Endothelial cell of umbilical vein (primary cell): Measurements from ENCODE around the gene NOBOX. TPM values are rescaled to one million over a fixed set of nuclear protein-coding genes. Genes with fewer than 3 reads are reported as not detected.

ENCODE experiments used
- BruUV-seq: library from RNA; stranded (reverse); fragments of 400-500 nt; replicated peaks from 2 replicates; lab custom pipeline; 2021; lab: Mats Ljungman, UMichigan
- CTCF ChIA-PET: fragments of 300-600, 350-600 bp; sonication (Branson Sonifier 250); formaldehyde crosslinking; loops from one replicate; lab custom pipeline; 2021; ENCODE audit warnings: antibody characterized with exemption, inconsistent platforms; lab: Charles Lee
- POLR2A ChIA-PET: fragments of 300-600, 350-600 bp; sonication (Branson Sonifier 250); formaldehyde crosslinking; loops from one replicate; lab custom pipeline; 2021; ENCODE audit warnings: antibody characterized with exemption, inconsistent platforms; lab: Charles Lee
- DNase-seq: peaks from one replicate; pipeline ENCODE4 v3.0.0-alpha.2; 2011; ENCODE audit warnings: low read depth, low spot score
- FAIRE-seq: peaks from 2 replicates; lab custom pipeline; 2011; peaks lifted over from hg19 to GRCh38; lab: Jason Lieb, UNC
- H2AFZ ChIP-seq: 2 replicates; pipeline ENCODE4 v1.6.0; 2012; ENCODE audit warnings: low read depth, low read length, control low read depth, inconsistent platforms
- H3K27ac ChIP-seq: 2 replicates; pipeline ENCODE4 v1.5.1; 2011; ENCODE audit warnings: low read depth, mild to moderate bottlenecking, control low read depth, low read length, moderate library complexity; ENCODE audit not compliant: insufficient read depth
- H3K27me3 ChIP-seq, 2 experiments: 2 replicates each; pipeline versions ENCODE4 v1.6.0 to v1.6.1; 2011; ENCODE audit warnings: low read length in 2 of 2, mixed read lengths in 1 of 2; ENCODE audit not compliant: control insufficient read depth in 2 of 2, insufficient read depth in 2 of 2
- H3K36me3 ChIP-seq, 2 experiments: 2 replicates in 1 of 2; 3 replicates in 1 of 2; pipeline ENCODE4 v1.5.1; 2011; ENCODE audit warnings: low read length in 2 of 2, mild to moderate bottlenecking in 1 of 2, moderate library complexity in 1 of 2; ENCODE audit not compliant: control insufficient read depth in 2 of 2, insufficient read depth in 2 of 2; ENCODE audit errors: extremely low read depth in 1 of 2
- H3K4me1 ChIP-seq: 3 replicates; pipeline ENCODE4 v1.5.1; 2011; ENCODE audit warnings: mild to moderate bottlenecking, low read length; ENCODE audit not compliant: control insufficient read depth, insufficient read depth; ENCODE audit errors: extremely low read depth
- H3K4me2 ChIP-seq: 2 replicates; pipeline ENCODE4 v1.6.1; 2011; ENCODE audit warnings: low read length, control low read depth, mixed read lengths; ENCODE audit not compliant: insufficient read depth
- H3K4me3 ChIP-seq, 3 experiments: fragments of 200-600 bp in 1 of 3; sonication (generic), shearing (Covaris generic) in 1 of 3; replicated peaks in 1 of 3; 2 replicates each; pipeline ENCODE4 v1.5.1; 2011 to 2016; ENCODE audit warnings: control low read depth in 3 of 3, low read length in 3 of 3, mild to moderate bottlenecking in 2 of 3, inconsistent platforms in 1 of 3, low read depth in 1 of 3, moderate library complexity in 1 of 3; ENCODE audit not compliant: insufficient read depth in 1 of 3
- H3K79me2 ChIP-seq: 2 replicates; pipeline ENCODE4 v1.6.0; 2012; ENCODE audit warnings: low read length, inconsistent platforms; ENCODE audit not compliant: control insufficient read depth, insufficient read depth
- H3K9ac ChIP-seq: replicated peaks from 2 replicates; pipeline ENCODE3; 2011; ENCODE audit warnings: low read length, control low read depth; ENCODE audit not compliant: insufficient read depth; ENCODE audit errors: extremely low read depth
- H3K9me1 ChIP-seq: replicated peaks from 3 replicates; pipeline ENCODE4 v1.6.0; 2011; ENCODE audit warnings: mild to moderate bottlenecking, low read length; ENCODE audit not compliant: control insufficient read depth, insufficient read depth; ENCODE audit errors: extremely low read depth
- H3K9me3 ChIP-seq: replicated peaks from 2 replicates; pipeline ENCODE4 v1.5.1; 2012; ENCODE audit warnings: low read length, inconsistent platforms; ENCODE audit not compliant: control insufficient read depth, insufficient read depth
- H4K20me1 ChIP-seq: replicated peaks from 2 replicates; pipeline ENCODE3; 2011; ENCODE audit warnings: mild to moderate bottlenecking, low read length; ENCODE audit not compliant: control insufficient read depth, insufficient read depth; ENCODE audit errors: extremely low read depth
- CTCF ChIP-seq, 2 donors: IDR thresholded peaks; 1 replicate in 1 of 2; 2 replicates in 1 of 2; pipeline ENCODE4 v1.5.1; 2011; ENCODE audit warnings: low read length in 2 of 2, mild to moderate bottlenecking in 2 of 2, moderate library complexity in 2 of 2, control low read depth in 1 of 2, inconsistent platforms in 1 of 2, low read depth in 1 of 2; ENCODE audit not compliant: insufficient read depth in 1 of 2; ENCODE audit errors: extremely low read depth in 1 of 2
- EZH2 ChIP-seq: IDR thresholded peaks from 2 replicates; pipeline ENCODE4 v1.6.1; 2012; ENCODE audit warnings: borderline replicate concordance, low read depth, mild to moderate bottlenecking, moderate library complexity, low read length, inconsistent platforms; ENCODE audit not compliant: severe bottlenecking
- FOS ChIP-seq: IDR thresholded peaks from 2 replicates; pipeline ENCODE4 v1.6.1; 2011; ENCODE audit warnings: mild to moderate bottlenecking, low read length, moderate library complexity, borderline replicate concordance; ENCODE audit not compliant: insufficient read depth
- GATA2 ChIP-seq: IDR thresholded peaks from 2 replicates; pipeline ENCODE4 v1.7.0; 2011; ENCODE audit warnings: low read depth, mild to moderate bottlenecking, moderate library complexity, mixed read lengths, low read length; ENCODE audit not compliant: insufficient read length, insufficient read depth
- JUN ChIP-seq: IDR thresholded peaks from 2 replicates; pipeline ENCODE4 v1.6.1; 2011; ENCODE audit warnings: borderline replicate concordance, low read depth; ENCODE audit not compliant: insufficient read length, insufficient read depth
- MYC ChIP-seq: IDR thresholded peaks from one replicate; pipeline ENCODE4 v1.6.1; 2011; ENCODE audit warnings: mild to moderate bottlenecking, low read depth, low read length
- POLR2AphosphoS5 ChIP-seq: IDR thresholded peaks from 2 replicates; pipeline ENCODE4 v1.6.1; 2012; ENCODE audit warnings: low read depth, mild to moderate bottlenecking, control low read depth, low read length, moderate library complexity; ENCODE audit not compliant: insufficient read depth
- dilution Hi-C: fragments of 300-500 bp; cut with MboI; formaldehyde crosslinking; loops from one replicate; pipeline ENCODE4 v1.15.0; 2019; ENCODE audit warnings: low sequenced_read_pairs; ENCODE audit not compliant: extremely low pct_ligation_motif_present
- intact Hi-C: fragments of 100-400 bp; cut with micrococcal nuclease; formaldehyde crosslinking; loops from one replicate; pipeline ENCODE4 v1.10.0; 2022
- polyA plus RNA-seq, 4 experiments: library from polyadenylated mRNA; depleted of rRNA in 3 of 4; stranded (reverse) in 3 of 4; unstranded in 1 of 4; fragments of >200 nt; gene quantifications; 2 replicates each; pipeline versions ENCODE4 v1.2.1 to v1.2.3, GENCODE V29; 2011 to 2012; ENCODE audit warnings: missing spikeins in 1 of 4
- total RNA-seq: library from RNA; stranded (reverse); gene quantifications from 2 replicates; pipeline ENCODE4 v1.2.3, GENCODE V29; 2021

NOBOX gene
- total and polyA plus RNA-seq, 2 donors (not counting 3 experiments of a cell fraction or from before 2014, with no cell fraction given), result not detected

- no peak overlapping the region for H2AFZ ChIP-seq
- BruUV-seq, result no TSS peak
- no peaks in the 10 kb centered on the region for H3K9me3 ChIP-seq
- POLR2A ChIA-PET, result no interaction called here
- no peaks in the 10 kb centered on the region for H3K36me3 ChIP-seq
- DNase-seq (no peak), FAIRE-seq (no peak)
- H3K9me1 ChIP-seq, result no peaks in the 10 kb centered on the region
- H3K27ac ChIP-seq, result no peak overlapping the region
- H3K79me2 ChIP-seq, result no peaks in the 10 kb centered on the region
- no peaks in the 10 kb centered on the region for H3K4me1 ChIP-seq
- no peaks in the 10 kb centered on the region for H4K20me1 ChIP-seq
- no peak overlapping the region for H3K9ac ChIP-seq
- H3K4me2 ChIP-seq, result no peak overlapping the region
- TF ChIP-seq POLR2AphosphoS5, result no peak
- TF ChIP-seq CTCF (IDR thresholded peaks at IDR 0.05; ENCODE audit: extremely low read depth in 1 of 2, insufficient read depth in 1 of 2, low read depth in 1 of 2, low read length in 2 of 2), result no peak
- dilution Hi-C loops (no loop called here), intact Hi-C loops (no loop called here)
- no peaks in the 10 kb centered on the region for H3K27me3 ChIP-seq
- no peak overlapping the region for H3K4me3 ChIP-seq
- CTCF ChIA-PET, result no interaction called here
Observed at GRCh38 chr7:144452064-144452463, 48.6 kb upstream of the NOBOX start.

- ChIA-PET POLR2A (no interaction called here), CTCF (no interaction called here)
- H3K9ac ChIP-seq, result no peak overlapping the region
- intact Hi-C loops (no loop called here), dilution Hi-C loops (no loop called here)
- H3K27me3 ChIP-seq, result no peaks in the 10 kb centered on the region
- no peak overlapping the region for H3K4me2 ChIP-seq
- no peaks in the 10 kb centered on the region for H4K20me1 ChIP-seq
- H3K9me3 ChIP-seq, result no peaks in the 10 kb centered on the region
- no peaks in the 10 kb centered on the region for H3K79me2 ChIP-seq
- no peaks in the 10 kb centered on the region for H3K36me3 ChIP-seq
- no peak for DNase-seq
- H2AFZ ChIP-seq, result no peak overlapping the region
- H3K4me3 ChIP-seq, result no peak overlapping the region
- FAIRE-seq, result no peak
- H3K27ac ChIP-seq, result no peak overlapping the region
- TF ChIP-seq MYC (no peak), EZH2 (no peak), GATA2 (no peak), FOS (no peak), JUN (no peak)
- BruUV-seq, result no TSS peak
- no peaks in the 10 kb centered on the region for H3K9me1 ChIP-seq
- H3K4me1 ChIP-seq, result no peaks in the 10 kb centered on the region
Observed at GRCh38 chr7:144445590-144445989, 42.1 kb upstream of the NOBOX start.
